Measurements from ENCODE around the gene CORO1A.
"Not testable (repeated sequence)": the region's sequence is repeated elsewhere in the genome, so short reads cannot be mapped to it uniquely, and the experiment has no call there.

DNA sequence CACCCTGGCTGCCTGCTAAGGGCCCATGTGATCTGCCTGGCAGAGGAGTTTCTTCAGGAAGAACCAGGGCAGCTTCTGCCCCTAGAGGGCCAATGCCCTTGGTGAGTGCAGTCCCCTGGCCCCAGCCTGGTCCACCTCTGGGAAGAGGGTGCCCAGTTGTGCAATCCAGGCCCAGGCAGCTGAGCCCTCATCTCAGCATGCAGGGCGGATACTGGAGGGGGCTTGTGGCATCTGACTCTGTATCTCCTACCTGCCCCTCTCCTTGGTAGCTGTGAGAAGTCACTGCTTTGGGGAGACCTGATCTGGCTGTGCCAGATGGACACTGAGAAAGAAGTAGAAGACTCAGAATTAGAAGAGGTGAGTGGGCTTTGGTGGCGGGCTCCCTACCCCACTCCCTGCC is 13.6 kb downstream of the CORO1A start:
- TF ChIP-seq, protein P1, sequence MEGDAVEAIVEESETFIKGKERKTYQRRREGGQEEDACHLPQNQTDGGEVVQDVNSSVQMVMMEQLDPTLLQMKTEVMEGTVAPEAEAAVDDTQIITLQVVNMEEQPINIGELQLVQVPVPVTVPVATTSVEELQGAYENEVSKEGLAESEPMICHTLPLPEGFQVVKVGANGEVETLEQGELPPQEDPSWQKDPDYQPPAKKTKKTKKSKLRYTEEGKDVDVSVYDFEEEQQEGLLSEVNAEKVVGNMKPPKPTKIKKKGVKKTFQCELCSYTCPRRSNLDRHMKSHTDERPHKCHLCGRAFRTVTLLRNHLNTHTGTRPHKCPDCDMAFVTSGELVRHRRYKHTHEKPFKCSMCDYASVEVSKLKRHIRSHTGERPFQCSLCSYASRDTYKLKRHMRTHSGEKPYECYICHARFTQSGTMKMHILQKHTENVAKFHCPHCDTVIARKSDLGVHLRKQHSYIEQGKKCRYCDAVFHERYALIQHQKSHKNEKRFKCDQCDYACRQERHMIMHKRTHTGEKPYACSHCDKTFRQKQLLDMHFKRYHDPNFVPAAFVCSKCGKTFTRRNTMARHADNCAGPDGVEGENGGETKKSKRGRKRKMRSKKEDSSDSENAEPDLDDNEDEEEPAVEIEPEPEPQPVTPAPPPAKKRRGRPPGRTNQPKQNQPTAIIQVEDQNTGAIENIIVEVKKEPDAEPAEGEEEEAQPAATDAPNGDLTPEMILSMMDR (IDR thresholded peaks at IDR 0.05; ENCODE audit: borderline replicate concordance, extremely low read depth, low read length, poor library complexity, severe bottlenecking), result not testable (repeated sequence)
- not testable (repeated sequence) for TF ChIP-seq EZH2 (IDR thresholded peaks at IDR 0.05; ENCODE audit: borderline replicate concordance, low read depth, low read length, severe bottlenecking)
